Liver (tissue), 3 donors: ENCODE measurements around the gene ZBTB18.

Source experiments
- FOXA1 ChIP-seq: IDR thresholded peaks from 2 replicates; pipeline ENCODE4 v1.6.1; 2016; ENCODE audit warnings: antibody characterized with exemption
- HNF4A ChIP-seq, 2 donors: conservative IDR thresholded peaks; 2 replicates each; pipeline ENCODE4 v1.6.1; 2016; ENCODE audit warnings: antibody characterized with exemption in 2 of 2, mild to moderate bottlenecking in 2 of 2
- TF ChIP-seq, protein P1 (sequence below): fragments of 150-350 bp; IDR thresholded peaks from 2 replicates; pipeline ENCODE4 v1.5.1; 2017; ENCODE audit warnings: improper control_type of control experiment, low read depth, low read length; ENCODE audit not compliant: missing input control
- TF ChIP-seq, protein P2 (sequence below): IDR thresholded peaks from 2 replicates; pipeline ENCODE4 v1.6.1; 2016; ENCODE audit warnings: antibody characterized with exemption
- TF ChIP-seq, protein P3 (sequence below): IDR thresholded peaks from 2 replicates; pipeline ENCODE4 v1.6.1; 2016; ENCODE audit warnings: antibody characterized with exemption, mild to moderate bottlenecking
- donor health status: healthy.
- donor health status: healthy.

DNA sequence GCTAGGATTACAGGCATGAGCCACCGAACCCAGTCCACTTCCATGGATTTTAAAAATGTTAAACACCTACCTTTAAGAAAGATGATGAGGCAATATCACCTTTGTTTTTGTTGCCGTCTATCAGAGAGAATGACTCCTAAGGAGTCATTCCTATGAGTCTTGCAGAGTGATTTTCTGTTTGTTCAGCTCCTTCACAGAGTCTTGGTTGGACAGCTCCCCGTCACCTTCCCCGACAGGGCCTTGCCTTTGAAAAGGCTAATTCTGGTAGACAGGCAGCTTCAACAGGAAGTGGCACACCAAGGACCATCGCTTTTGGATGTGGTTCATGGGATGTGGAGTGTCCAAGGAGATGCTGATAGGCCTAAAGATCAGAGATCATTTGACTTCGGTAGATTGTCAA lies 17.5 kb downstream of the ZBTB18 start:
- TF ChIP-seq, protein P1, sequence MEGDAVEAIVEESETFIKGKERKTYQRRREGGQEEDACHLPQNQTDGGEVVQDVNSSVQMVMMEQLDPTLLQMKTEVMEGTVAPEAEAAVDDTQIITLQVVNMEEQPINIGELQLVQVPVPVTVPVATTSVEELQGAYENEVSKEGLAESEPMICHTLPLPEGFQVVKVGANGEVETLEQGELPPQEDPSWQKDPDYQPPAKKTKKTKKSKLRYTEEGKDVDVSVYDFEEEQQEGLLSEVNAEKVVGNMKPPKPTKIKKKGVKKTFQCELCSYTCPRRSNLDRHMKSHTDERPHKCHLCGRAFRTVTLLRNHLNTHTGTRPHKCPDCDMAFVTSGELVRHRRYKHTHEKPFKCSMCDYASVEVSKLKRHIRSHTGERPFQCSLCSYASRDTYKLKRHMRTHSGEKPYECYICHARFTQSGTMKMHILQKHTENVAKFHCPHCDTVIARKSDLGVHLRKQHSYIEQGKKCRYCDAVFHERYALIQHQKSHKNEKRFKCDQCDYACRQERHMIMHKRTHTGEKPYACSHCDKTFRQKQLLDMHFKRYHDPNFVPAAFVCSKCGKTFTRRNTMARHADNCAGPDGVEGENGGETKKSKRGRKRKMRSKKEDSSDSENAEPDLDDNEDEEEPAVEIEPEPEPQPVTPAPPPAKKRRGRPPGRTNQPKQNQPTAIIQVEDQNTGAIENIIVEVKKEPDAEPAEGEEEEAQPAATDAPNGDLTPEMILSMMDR: no peak
- TF ChIP-seq, protein P2, sequence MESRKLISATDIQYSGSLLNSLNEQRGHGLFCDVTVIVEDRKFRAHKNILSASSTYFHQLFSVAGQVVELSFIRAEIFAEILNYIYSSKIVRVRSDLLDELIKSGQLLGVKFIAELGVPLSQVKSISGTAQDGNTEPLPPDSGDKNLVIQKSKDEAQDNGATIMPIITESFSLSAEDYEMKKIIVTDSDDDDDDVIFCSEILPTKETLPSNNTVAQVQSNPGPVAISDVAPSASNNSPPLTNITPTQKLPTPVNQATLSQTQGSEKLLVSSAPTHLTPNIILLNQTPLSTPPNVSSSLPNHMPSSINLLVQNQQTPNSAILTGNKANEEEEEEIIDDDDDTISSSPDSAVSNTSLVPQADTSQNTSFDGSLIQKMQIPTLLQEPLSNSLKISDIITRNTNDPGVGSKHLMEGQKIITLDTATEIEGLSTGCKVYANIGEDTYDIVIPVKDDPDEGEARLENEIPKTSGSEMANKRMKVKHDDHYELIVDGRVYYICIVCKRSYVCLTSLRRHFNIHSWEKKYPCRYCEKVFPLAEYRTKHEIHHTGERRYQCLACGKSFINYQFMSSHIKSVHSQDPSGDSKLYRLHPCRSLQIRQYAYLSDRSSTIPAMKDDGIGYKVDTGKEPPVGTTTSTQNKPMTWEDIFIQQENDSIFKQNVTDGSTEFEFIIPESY: no peak
- TF ChIP-seq HNF4A (conservative IDR thresholded peaks at IDR 0.05) (no peak), FOXA1 (no peak)
- TF ChIP-seq, protein P3, sequence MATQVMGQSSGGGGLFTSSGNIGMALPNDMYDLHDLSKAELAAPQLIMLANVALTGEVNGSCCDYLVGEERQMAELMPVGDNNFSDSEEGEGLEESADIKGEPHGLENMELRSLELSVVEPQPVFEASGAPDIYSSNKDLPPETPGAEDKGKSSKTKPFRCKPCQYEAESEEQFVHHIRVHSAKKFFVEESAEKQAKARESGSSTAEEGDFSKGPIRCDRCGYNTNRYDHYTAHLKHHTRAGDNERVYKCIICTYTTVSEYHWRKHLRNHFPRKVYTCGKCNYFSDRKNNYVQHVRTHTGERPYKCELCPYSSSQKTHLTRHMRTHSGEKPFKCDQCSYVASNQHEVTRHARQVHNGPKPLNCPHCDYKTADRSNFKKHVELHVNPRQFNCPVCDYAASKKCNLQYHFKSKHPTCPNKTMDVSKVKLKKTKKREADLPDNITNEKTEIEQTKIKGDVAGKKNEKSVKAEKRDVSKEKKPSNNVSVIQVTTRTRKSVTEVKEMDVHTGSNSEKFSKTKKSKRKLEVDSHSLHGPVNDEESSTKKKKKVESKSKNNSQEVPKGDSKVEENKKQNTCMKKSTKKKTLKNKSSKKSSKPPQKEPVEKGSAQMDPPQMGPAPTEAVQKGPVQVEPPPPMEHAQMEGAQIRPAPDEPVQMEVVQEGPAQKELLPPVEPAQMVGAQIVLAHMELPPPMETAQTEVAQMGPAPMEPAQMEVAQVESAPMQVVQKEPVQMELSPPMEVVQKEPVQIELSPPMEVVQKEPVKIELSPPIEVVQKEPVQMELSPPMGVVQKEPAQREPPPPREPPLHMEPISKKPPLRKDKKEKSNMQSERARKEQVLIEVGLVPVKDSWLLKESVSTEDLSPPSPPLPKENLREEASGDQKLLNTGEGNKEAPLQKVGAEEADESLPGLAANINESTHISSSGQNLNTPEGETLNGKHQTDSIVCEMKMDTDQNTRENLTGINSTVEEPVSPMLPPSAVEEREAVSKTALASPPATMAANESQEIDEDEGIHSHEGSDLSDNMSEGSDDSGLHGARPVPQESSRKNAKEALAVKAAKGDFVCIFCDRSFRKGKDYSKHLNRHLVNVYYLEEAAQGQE: no peak
